ENCODE measurements around the gene PIK3CB.
"Not testable (repeated sequence)": the region's sequence is repeated elsewhere in the genome, so short reads cannot be mapped to it uniquely, and the experiment has no call there.

The PIK3CB gene

GRCh38 chr3:138768125-138768524 lies 66.6 kb downstream of the PIK3CB start:
- Mint-ChIP-seq H3K4me3 (no peak overlapping the region), H3K9me3 (peaks cover 0 to 17% of the 10 kb centered on the region in 2 donors), H3K4me1 (peaks cover 7% of the 10 kb centered on the region), H3K27ac (no peak overlapping the region), H3K27me3 (no peaks in the 10 kb centered on the region)
- DNase-seq: peak in 1 of 2 donors; percentile 12
- no peak for ATAC-seq

GRCh38 chr3:138767498-138768104 lies 67.1 kb downstream of the PIK3CB start:
- Mint-ChIP-seq H3K9me3 (peaks cover 0 to 17% of the 10 kb centered on the region in 2 donors), H3K27me3 (no peaks in the 10 kb centered on the region), H3K4me1 (peaks cover 7% of the 10 kb centered on the region), H3K4me3 (no peak overlapping the region), H3K27ac (no peak overlapping the region)
- DNase-seq (no peak), ATAC-seq (no peak)

GRCh38 chr3:138761002-138761401 lies 73.7 kb downstream of the PIK3CB start:
- H3K9me3 Mint-ChIP-seq: no peaks in the 10 kb centered on the region
- no peak overlapping the region for H3K27ac Mint-ChIP-seq
- H3K27me3 Mint-ChIP-seq: no peaks in the 10 kb centered on the region
- H3K4me3 Mint-ChIP-seq: no peak overlapping the region
- peaks cover 8% of the 10 kb centered on the region for H3K4me1 Mint-ChIP-seq
- ATAC-seq (no peak), DNase-seq (no peak)

- no peaks in the 10 kb centered on the region for H3K27me3 Mint-ChIP-seq
- no peaks in the 10 kb centered on the region for H3K4me1 Mint-ChIP-seq
- H3K27ac Mint-ChIP-seq: no peak overlapping the region
- no peak for ATAC-seq
- no peak overlapping the region for H3K4me3 Mint-ChIP-seq
- DNase-seq: no peak
- H3K9me3 Mint-ChIP-seq: no peaks in the 10 kb centered on the region
These were observed 86.5 kb downstream of the PIK3CB start for GRCh38 chr3:138748190-138748589.

- no peak overlapping the region for H3K27ac Mint-ChIP-seq
- no peak for ATAC-seq
- no peaks in the 10 kb centered on the region for H3K27me3 Mint-ChIP-seq
- no peak overlapping the region for H3K4me3 Mint-ChIP-seq
- H3K9me3 Mint-ChIP-seq: no peaks in the 10 kb centered on the region
- no peak for DNase-seq
- H3K4me1 Mint-ChIP-seq: no peaks in the 10 kb centered on the region
These were observed 87.5 kb downstream of the PIK3CB start for GRCh38 chr3:138747225-138747624.

- H3K4me3 Mint-ChIP-seq: no peak overlapping the region
- no peaks in the 10 kb centered on the region for H3K9me3 Mint-ChIP-seq
- no peak for DNase-seq
- H3K4me1 Mint-ChIP-seq: no peaks in the 10 kb centered on the region
- ATAC-seq: no peak
- no peaks in the 10 kb centered on the region for H3K27me3 Mint-ChIP-seq
- H3K27ac Mint-ChIP-seq: peak overlapping the region in 1 of 2 donors; percentile 46
These were observed 94.7 kb downstream of the PIK3CB start for GRCh38 chr3:138740072-138740471.

GRCh38 chr3:138732456-138732855 lies 102.3 kb downstream of the PIK3CB start:
- no peak for DNase-seq

GRCh38 chr3:138726946-138727730 lies 107.6 kb downstream of the PIK3CB start:
- Mint-ChIP-seq H3K27ac (peak overlapping the region; percentile 66 to 89), H3K4me3 (no peak overlapping the region), H3K4me1 (peaks cover 32% of the 10 kb centered on the region), H3K9me3 (no peaks in the 10 kb centered on the region), H3K27me3 (no peaks in the 10 kb centered on the region)
- DNase-seq: no peak
- no peak for ATAC-seq

More at GRCh38 chr3:138732456-138732855, 102.3 kb downstream of the PIK3CB start:
- Mint-ChIP-seq H3K4me1 (no peaks in the 10 kb centered on the region), H3K27ac (no peak overlapping the region), H3K4me3 (no peak overlapping the region), H3K27me3 (no peaks in the 10 kb centered on the region), H3K9me3 (no peaks in the 10 kb centered on the region)
- ATAC-seq: no peak

GRCh38 chr3:138726042-138726441 lies 108.7 kb downstream of the PIK3CB start:
- not testable (repeated sequence) for DNase-seq, H3K9me3 Mint-ChIP-seq, H3K27me3 Mint-ChIP-seq
- peak overlapping the region in 1 of 2 donors; percentile 3 for H3K27ac Mint-ChIP-seq
- ATAC-seq: peak; percentile 54
- peaks cover 32% of the 10 kb centered on the region for H3K4me1 Mint-ChIP-seq
- peak overlapping the region in 1 of 2 donors; percentile 17 for H3K4me3 Mint-ChIP-seq

GRCh38 chr3:138725116-138725515 lies 109.6 kb downstream of the PIK3CB start:
- Mint-ChIP-seq H3K9me3 (no peaks in the 10 kb centered on the region), H3K4me3 (no peak overlapping the region), H3K27me3 (no peaks in the 10 kb centered on the region), H3K27ac (no peak overlapping the region), H3K4me1 (peaks cover 32% of the 10 kb centered on the region)
- no peak for DNase-seq
- ATAC-seq: no peak

- H3K9me3 Mint-ChIP-seq: no peaks in the 10 kb centered on the region
These were observed 110.3 kb downstream of the PIK3CB start for GRCh38 chr3:138724443-138724842.

GRCh38 chr3:138718849-138719248 lies 115.9 kb downstream of the PIK3CB start:
- H3K4me1 Mint-ChIP-seq: peaks cover 30% of the 10 kb centered on the region
- H3K4me3 Mint-ChIP-seq: peak overlapping the region in 1 of 2 donors; percentile 18
- H3K27ac Mint-ChIP-seq: no peak overlapping the region
- DNase-seq (no peak), ATAC-seq (no peak)
- no peaks in the 10 kb centered on the region for H3K9me3 Mint-ChIP-seq
- no peaks in the 10 kb centered on the region for H3K27me3 Mint-ChIP-seq

More at GRCh38 chr3:138724443-138724842, 110.3 kb downstream of the PIK3CB start:
- H3K27me3 Mint-ChIP-seq: no peaks in the 10 kb centered on the region
- H3K4me3 Mint-ChIP-seq: no peak overlapping the region
- H3K27ac Mint-ChIP-seq: no peak overlapping the region
- no peak for DNase-seq
- peaks cover 38% of the 10 kb centered on the region for H3K4me1 Mint-ChIP-seq
- ATAC-seq: no peak

GRCh38 chr3:138717348-138717747 lies 117.4 kb downstream of the PIK3CB start:
- Mint-ChIP-seq H3K9me3 (no peaks in the 10 kb centered on the region), H3K4me1 (peaks cover 26% of the 10 kb centered on the region), H3K27ac (no peak overlapping the region), H3K4me3 (no peak overlapping the region), H3K27me3 (no peaks in the 10 kb centered on the region)
- peak; percentile 61 for ATAC-seq
- no peak for DNase-seq

- Mint-ChIP-seq H3K4me3 (no peak overlapping the region), H3K27me3 (no peaks in the 10 kb centered on the region), H3K27ac (no peak overlapping the region)
These were observed 122.6 kb downstream of the PIK3CB start for GRCh38 chr3:138712086-138712485.

GRCh38 chr3:138705675-138706074 lies 129.1 kb downstream of the PIK3CB start:
- Mint-ChIP-seq H3K27me3 (no peaks in the 10 kb centered on the region), H3K9me3 (no peaks in the 10 kb centered on the region), H3K4me1 (no peaks in the 10 kb centered on the region), H3K4me3 (no peak overlapping the region), H3K27ac (no peak overlapping the region)
- no peak for ATAC-seq
- DNase-seq: no peak

More at GRCh38 chr3:138712086-138712485, 122.6 kb downstream of the PIK3CB start:
- Mint-ChIP-seq H3K9me3 (no peaks in the 10 kb centered on the region), H3K4me1 (no peaks in the 10 kb centered on the region)
- DNase-seq: no peak
- ATAC-seq: no peak

- Mint-ChIP-seq H3K27ac (no peak overlapping the region), H3K27me3 (no peaks in the 10 kb centered on the region), H3K9me3 (no peaks in the 10 kb centered on the region), H3K4me1 (no peaks in the 10 kb centered on the region), H3K4me3 (no peak overlapping the region)
- DNase-seq: no peak
- ATAC-seq: no peak
These were observed 137.9 kb downstream of the PIK3CB start for GRCh38 chr3:138696666-138697370.
